NCI-H226 (cell line): Measurements from ENCODE around the gene RAB9B.
"Not testable (repeated sequence)": the region's sequence is repeated elsewhere in the genome, so short reads cannot be mapped to it uniquely, and the experiment has no call there.

ENCODE experiments used
- DNase-seq: peaks from one replicate; pipeline ENCODE4 v3.0.0-alpha.2; 2015

RAB9B gene

GRCh38 chrX:103831803-103832544 is at the start of gene RAB9B:
Gene RAB9B, minus strand, starts transcription at chrX:103832257. Its CDS starts 6,473 bp downstream, at chrX:103825784.
- peak; percentile 30 for DNase-seq

GRCh38 chrX:103879339-103879738 is 47.3 kb upstream of the RAB9B start:
- peak; percentile 62 for DNase-seq

- DNase-seq = peak; percentile 67
These were observed 46.5 kb upstream of the RAB9B start for GRCh38 chrX:103878466-103879122.

- no peak for DNase-seq
These were observed 45.5 kb upstream of the RAB9B start for GRCh38 chrX:103877571-103877970.

GRCh38 chrX:103864886-103865534 is 33.0 kb upstream of the RAB9B start:
- DNase-seq = no peak

- no peak for DNase-seq
These were observed 32.1 kb upstream of the RAB9B start for GRCh38 chrX:103864149-103864548.

- no peak for DNase-seq
These were observed 29.1 kb upstream of the RAB9B start for GRCh38 chrX:103861200-103861599.

GRCh38 chrX:103849558-103849957 is 17.5 kb upstream of the RAB9B start:
- DNase-seq = no peak

GRCh38 chrX:103847174-103847870 is 15.3 kb upstream of the RAB9B start:
- peak; percentile 68 for DNase-seq

- DNase-seq = no peak
These were observed 14.3 kb upstream of the RAB9B start for GRCh38 chrX:103846386-103846785.

GRCh38 chrX:103845165-103845653 is 13.2 kb upstream of the RAB9B start:
- DNase-seq = peak; percentile 78

- no peak for DNase-seq
These were observed 7.3 kb upstream of the RAB9B start for GRCh38 chrX:103839404-103839803.

- no peak for DNase-seq
These were observed 685 bp downstream of the RAB9B start for GRCh38 chrX:103831342-103831802.

GRCh38 chrX:103830848-103831247 is 1.2 kb downstream of the RAB9B start:
- no peak for DNase-seq

- DNase-seq = no peak
These were observed 3.5 kb downstream of the RAB9B start for GRCh38 chrX:103828529-103828928.

GRCh38 chrX:103825881-103826280 is 6.2 kb downstream of the RAB9B start:
- no peak for DNase-seq

- no peak for DNase-seq
These were observed 8.5 kb downstream of the RAB9B start for GRCh38 chrX:103823591-103823990.

- DNase-seq = not testable (repeated sequence)
These were observed 11.3 kb downstream of the RAB9B start for GRCh38 chrX:103820802-103821201.

GRCh38 chrX:103818842-103819619 is 13.0 kb downstream of the RAB9B start:
- no peak for DNase-seq

- no peak for DNase-seq
These were observed 14.6 kb downstream of the RAB9B start for GRCh38 chrX:103817502-103817901.

GRCh38 chrX:103817101-103817500 is 15.0 kb downstream of the RAB9B start:
- DNase-seq = not testable (repeated sequence)

- DNase-seq = no peak
These were observed 20.2 kb downstream of the RAB9B start for GRCh38 chrX:103811858-103812257.
